WTC11 (cell line): ENCODE data around the gene NFIA. TPM values are rescaled to one million over a fixed set of nuclear protein-coding genes. Genes with fewer than 3 reads are reported as not detected.

Experiments
- ATAC-seq: fragments of 200-7000 bp; cut with Tn5 transposase; 2 replicates; pipeline ENCODE4 v1.10.0; 2021; ENCODE audit warnings: mild to moderate bottlenecking, moderate library complexity
- CTCF ChIA-PET: fragments of 300-600 bp; sonication (Branson Sonifier 250); formaldehyde crosslinking; loops from one replicate; lab custom pipeline; 2021; ENCODE audit warnings: antibody characterized with exemption; lab: Charles Lee
- POLR2A ChIA-PET: fragments of 350-600 bp; sonication (Branson Sonifier 250); formaldehyde crosslinking; loops from one replicate; lab custom pipeline; 2021; ENCODE audit warnings: antibody characterized with exemption; lab: Charles Lee
- DNase-seq: peaks from one replicate; pipeline ENCODE4 v3.0.0; 2021; ENCODE audit warnings: low spot score
- H3K27ac Mint-ChIP-seq: 2 replicates; pipeline ENCODE4 v1.8.0; 2021; ENCODE audit warnings: mixed read lengths
- H3K27me3 Mint-ChIP-seq: 2 replicates; pipeline ENCODE4 v1.8.0; 2021; ENCODE audit warnings: low read depth, mild to moderate bottlenecking, moderate library complexity, mixed read lengths
- H3K36me3 Mint-ChIP-seq: 2 replicates; pipeline ENCODE4 v1.8.0; 2021; ENCODE audit warnings: mixed read lengths
- H3K4me1 Mint-ChIP-seq: 2 replicates; pipeline ENCODE4 v1.8.0; 2022; ENCODE audit warnings: mixed read lengths
- H3K4me3 Mint-ChIP-seq: 2 replicates; pipeline ENCODE4 v1.8.0; 2021; ENCODE audit warnings: mild to moderate bottlenecking, moderate library complexity, mixed read lengths
- H3K9me3 Mint-ChIP-seq: 2 replicates; pipeline ENCODE4 v1.8.0; 2021; ENCODE audit warnings: mixed read lengths
- ELF4 ChIP-seq: sonication (generic); formaldehyde crosslinking; IDR thresholded peaks from 2 replicates; pipeline ENCODE4 v1.8.1; 2022; ENCODE audit warnings: low read depth, mild to moderate bottlenecking, moderate library complexity, missing genetic modification reagents
- FOXK1 ChIP-seq: sonication (generic); formaldehyde crosslinking; IDR thresholded peaks from 2 replicates; pipeline ENCODE4 v1.8.0; 2022; ENCODE audit warnings: mild to moderate bottlenecking, moderate library complexity, missing genetic modification reagents
- IRF2 ChIP-seq: sonication (generic); formaldehyde crosslinking; IDR thresholded peaks from 2 replicates; pipeline ENCODE4 v1.8.0; 2022; ENCODE audit warnings: low read depth, missing genetic modification reagents, borderline replicate concordance
- JAZF1 ChIP-seq: fragments of 250-450 bp; sonication (Bioruptor Pico); IDR thresholded peaks from 2 replicates; pipeline ENCODE4 v1.9.0; 2021; ENCODE audit warnings: moderate library complexity, mild to moderate bottlenecking, inconsistent platforms
- JUN ChIP-seq: sonication (generic); formaldehyde crosslinking; IDR thresholded peaks from 2 replicates; pipeline ENCODE4 v1.8.0; 2023; ENCODE audit warnings: mild to moderate bottlenecking, missing genetic modification reagents
- KAT7 ChIP-seq: sonication (generic); formaldehyde crosslinking; IDR thresholded peaks from 2 replicates; pipeline ENCODE4 v1.8.1; 2023; ENCODE audit warnings: missing genetic modification reagents, mild to moderate bottlenecking, borderline replicate concordance
- NFATC4 ChIP-seq: fragments of 250-450 bp; sonication (Bioruptor Pico); IDR thresholded peaks from 2 replicates; pipeline ENCODE4 v1.9.0; 2021; ENCODE audit warnings: mild to moderate bottlenecking
- NR3C1 ChIP-seq: sonication (generic); formaldehyde crosslinking; conservative IDR thresholded peaks from 2 replicates; pipeline ENCODE4 v1.8.1; 2023; ENCODE audit warnings: low read depth, mild to moderate bottlenecking, missing genetic modification reagents
- TCF7 ChIP-seq: sonication (generic); formaldehyde crosslinking; IDR thresholded peaks from 2 replicates; pipeline ENCODE4 v1.8.0; 2022; ENCODE audit warnings: mild to moderate bottlenecking, low read depth, missing genetic modification reagents, moderate library complexity
- TEAD4 ChIP-seq: sonication (generic); formaldehyde crosslinking; IDR thresholded peaks from 2 replicates; pipeline ENCODE4 v1.8.0; 2022; ENCODE audit warnings: mild to moderate bottlenecking, missing genetic modification reagents
- ZBTB21 ChIP-seq: sonication (generic); formaldehyde crosslinking; IDR thresholded peaks from 2 replicates; pipeline ENCODE4 v1.8.1; 2023; ENCODE audit warnings: mild to moderate bottlenecking, missing genetic modification reagents, borderline replicate concordance
- ZNF263 ChIP-seq: sonication (generic); formaldehyde crosslinking; IDR thresholded peaks from 2 replicates; pipeline ENCODE4 v1.8.1; 2022; ENCODE audit warnings: low read depth, mild to moderate bottlenecking, moderate library complexity, missing genetic modification reagents
- ZNF416 ChIP-seq: fragments of 250-450 bp; sonication (Bioruptor Pico); IDR thresholded peaks from 2 replicates; pipeline ENCODE4 v1.9.0; 2021; ENCODE audit warnings: mild to moderate bottlenecking, inconsistent platforms
- total RNA-seq: library from RNA; stranded (reverse); gene quantifications from 3 replicates; pipeline ENCODE4 v1.2.3, GENCODE V29; 2021
- TF ChIP-seq, protein P1 (sequence below): sonication (generic); formaldehyde crosslinking; IDR thresholded peaks from 2 replicates; pipeline ENCODE4 v1.8.0; 2023; ENCODE audit warnings: mild to moderate bottlenecking, missing genetic modification reagents
- TF ChIP-seq, protein P2 (sequence below): fragments of 200-600 bp; IDR thresholded peaks from 2 replicates; pipeline ENCODE4 v1.8.0; 2022; ENCODE audit warnings: antibody characterized with exemption
- TF ChIP-seq, protein P3 (sequence below): sonication (generic); formaldehyde crosslinking; IDR thresholded peaks from 2 replicates; pipeline ENCODE4 v1.8.1; 2022; ENCODE audit warnings: mild to moderate bottlenecking, missing genetic modification reagents, moderate library complexity, borderline replicate concordance
- TF ChIP-seq, protein P4 (sequence below): fragments of 250-450 bp; sonication (Bioruptor Pico); IDR thresholded peaks from 2 replicates; pipeline ENCODE4 v1.9.0; 2021; ENCODE audit warnings: mild to moderate bottlenecking
- TF ChIP-seq, protein P5 (sequence below): sonication (generic); formaldehyde crosslinking; IDR thresholded peaks from 2 replicates; pipeline ENCODE4 v1.8.1; 2022; ENCODE audit warnings: mild to moderate bottlenecking, moderate library complexity, missing genetic modification reagents
- TF ChIP-seq, protein P6 (sequence below): sonication (generic); formaldehyde crosslinking; IDR thresholded peaks from 2 replicates; pipeline ENCODE4 v1.8.1; 2022; ENCODE audit warnings: missing genetic modification reagents, borderline replicate concordance

NFIA gene
- total RNA-seq, 1 experiment from 2014 or later = 16.7 TPM

DNA sequence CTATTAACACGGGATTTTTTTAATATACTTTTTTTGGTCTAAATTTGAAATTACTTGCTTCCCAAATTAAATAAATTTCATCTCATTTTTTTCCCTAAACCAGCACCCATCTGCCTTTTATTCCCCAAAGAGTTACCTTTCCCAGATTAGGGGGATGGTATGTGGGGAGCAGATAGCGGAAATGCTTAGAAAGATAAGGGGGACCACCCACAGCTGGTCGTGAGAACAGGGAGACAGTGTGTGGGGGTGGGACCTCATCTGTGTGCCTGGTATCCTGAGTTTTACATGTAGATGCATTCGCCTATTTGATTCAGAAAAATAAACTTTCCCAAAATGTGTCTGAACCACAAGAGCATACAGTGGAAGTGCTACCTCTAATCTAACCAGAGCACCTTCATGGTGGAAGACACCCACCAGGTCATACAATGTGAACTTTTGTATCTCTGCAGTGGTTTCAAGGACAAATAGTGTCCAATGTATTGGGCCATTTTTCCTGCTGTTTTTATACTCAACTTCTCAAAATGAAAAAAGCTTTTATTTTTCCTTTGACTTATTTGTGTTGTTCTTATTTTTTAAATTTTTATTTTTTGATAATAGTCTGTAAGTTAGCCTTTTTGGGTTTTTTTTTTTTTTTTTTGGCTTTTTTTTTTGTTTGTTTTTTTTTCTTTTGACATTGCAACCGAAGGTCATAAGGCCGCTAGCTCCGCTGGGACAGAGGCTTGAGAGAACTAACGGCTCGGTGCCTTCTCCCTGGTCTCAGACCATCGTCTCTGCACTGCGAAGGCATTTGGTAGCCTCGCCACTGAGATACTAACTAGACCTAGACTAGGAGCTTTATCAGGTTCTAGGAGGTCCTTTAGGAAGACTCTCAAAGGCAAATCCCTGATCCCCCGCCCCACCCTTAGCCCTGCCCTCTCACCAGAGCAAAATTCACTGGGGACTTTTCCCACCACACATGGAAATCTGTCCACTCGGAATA is 379.3 kb downstream of the NFIA start:
- no peak for DNase-seq
- ChIA-PET POLR2A (no interaction called here), CTCF (interaction anchor here (0.6 to 2.3 kb wide), 3 partner anchors 173 to 412 kb away, joined by 3 to 8 read pairs (median 4); no protein-coding TSS in a partner anchor)
- no peaks in the 10 kb centered on the region for H3K9me3 Mint-ChIP-seq
- no peak for TF ChIP-seq KAT7 (CRISPR knock-in tag)
- no peak for TF ChIP-seq NR3C1 (CRISPR knock-in tag)
- no peak for TF ChIP-seq ZNF416 (CRISPR knock-in tag)
- TF ChIP-seq, protein P1, sequence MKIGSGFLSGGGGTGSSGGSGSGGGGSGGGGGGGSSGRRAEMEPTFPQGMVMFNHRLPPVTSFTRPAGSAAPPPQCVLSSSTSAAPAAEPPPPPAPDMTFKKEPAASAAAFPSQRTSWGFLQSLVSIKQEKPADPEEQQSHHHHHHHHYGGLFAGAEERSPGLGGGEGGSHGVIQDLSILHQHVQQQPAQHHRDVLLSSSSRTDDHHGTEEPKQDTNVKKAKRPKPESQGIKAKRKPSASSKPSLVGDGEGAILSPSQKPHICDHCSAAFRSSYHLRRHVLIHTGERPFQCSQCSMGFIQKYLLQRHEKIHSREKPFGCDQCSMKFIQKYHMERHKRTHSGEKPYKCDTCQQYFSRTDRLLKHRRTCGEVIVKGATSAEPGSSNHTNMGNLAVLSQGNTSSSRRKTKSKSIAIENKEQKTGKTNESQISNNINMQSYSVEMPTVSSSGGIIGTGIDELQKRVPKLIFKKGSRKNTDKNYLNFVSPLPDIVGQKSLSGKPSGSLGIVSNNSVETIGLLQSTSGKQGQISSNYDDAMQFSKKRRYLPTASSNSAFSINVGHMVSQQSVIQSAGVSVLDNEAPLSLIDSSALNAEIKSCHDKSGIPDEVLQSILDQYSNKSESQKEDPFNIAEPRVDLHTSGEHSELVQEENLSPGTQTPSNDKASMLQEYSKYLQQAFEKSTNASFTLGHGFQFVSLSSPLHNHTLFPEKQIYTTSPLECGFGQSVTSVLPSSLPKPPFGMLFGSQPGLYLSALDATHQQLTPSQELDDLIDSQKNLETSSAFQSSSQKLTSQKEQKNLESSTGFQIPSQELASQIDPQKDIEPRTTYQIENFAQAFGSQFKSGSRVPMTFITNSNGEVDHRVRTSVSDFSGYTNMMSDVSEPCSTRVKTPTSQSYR = no peak
- TF ChIP-seq, protein P2, sequence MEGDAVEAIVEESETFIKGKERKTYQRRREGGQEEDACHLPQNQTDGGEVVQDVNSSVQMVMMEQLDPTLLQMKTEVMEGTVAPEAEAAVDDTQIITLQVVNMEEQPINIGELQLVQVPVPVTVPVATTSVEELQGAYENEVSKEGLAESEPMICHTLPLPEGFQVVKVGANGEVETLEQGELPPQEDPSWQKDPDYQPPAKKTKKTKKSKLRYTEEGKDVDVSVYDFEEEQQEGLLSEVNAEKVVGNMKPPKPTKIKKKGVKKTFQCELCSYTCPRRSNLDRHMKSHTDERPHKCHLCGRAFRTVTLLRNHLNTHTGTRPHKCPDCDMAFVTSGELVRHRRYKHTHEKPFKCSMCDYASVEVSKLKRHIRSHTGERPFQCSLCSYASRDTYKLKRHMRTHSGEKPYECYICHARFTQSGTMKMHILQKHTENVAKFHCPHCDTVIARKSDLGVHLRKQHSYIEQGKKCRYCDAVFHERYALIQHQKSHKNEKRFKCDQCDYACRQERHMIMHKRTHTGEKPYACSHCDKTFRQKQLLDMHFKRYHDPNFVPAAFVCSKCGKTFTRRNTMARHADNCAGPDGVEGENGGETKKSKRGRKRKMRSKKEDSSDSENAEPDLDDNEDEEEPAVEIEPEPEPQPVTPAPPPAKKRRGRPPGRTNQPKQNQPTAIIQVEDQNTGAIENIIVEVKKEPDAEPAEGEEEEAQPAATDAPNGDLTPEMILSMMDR = no peak
- TF ChIP-seq JAZF1 (CRISPR knock-in tag) = no peak
- TF ChIP-seq, protein P3, sequence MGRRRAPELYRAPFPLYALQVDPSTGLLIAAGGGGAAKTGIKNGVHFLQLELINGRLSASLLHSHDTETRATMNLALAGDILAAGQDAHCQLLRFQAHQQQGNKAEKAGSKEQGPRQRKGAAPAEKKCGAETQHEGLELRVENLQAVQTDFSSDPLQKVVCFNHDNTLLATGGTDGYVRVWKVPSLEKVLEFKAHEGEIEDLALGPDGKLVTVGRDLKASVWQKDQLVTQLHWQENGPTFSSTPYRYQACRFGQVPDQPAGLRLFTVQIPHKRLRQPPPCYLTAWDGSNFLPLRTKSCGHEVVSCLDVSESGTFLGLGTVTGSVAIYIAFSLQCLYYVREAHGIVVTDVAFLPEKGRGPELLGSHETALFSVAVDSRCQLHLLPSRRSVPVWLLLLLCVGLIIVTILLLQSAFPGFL (CRISPR knock-in tag) = no peak
- TF ChIP-seq, protein P4, sequence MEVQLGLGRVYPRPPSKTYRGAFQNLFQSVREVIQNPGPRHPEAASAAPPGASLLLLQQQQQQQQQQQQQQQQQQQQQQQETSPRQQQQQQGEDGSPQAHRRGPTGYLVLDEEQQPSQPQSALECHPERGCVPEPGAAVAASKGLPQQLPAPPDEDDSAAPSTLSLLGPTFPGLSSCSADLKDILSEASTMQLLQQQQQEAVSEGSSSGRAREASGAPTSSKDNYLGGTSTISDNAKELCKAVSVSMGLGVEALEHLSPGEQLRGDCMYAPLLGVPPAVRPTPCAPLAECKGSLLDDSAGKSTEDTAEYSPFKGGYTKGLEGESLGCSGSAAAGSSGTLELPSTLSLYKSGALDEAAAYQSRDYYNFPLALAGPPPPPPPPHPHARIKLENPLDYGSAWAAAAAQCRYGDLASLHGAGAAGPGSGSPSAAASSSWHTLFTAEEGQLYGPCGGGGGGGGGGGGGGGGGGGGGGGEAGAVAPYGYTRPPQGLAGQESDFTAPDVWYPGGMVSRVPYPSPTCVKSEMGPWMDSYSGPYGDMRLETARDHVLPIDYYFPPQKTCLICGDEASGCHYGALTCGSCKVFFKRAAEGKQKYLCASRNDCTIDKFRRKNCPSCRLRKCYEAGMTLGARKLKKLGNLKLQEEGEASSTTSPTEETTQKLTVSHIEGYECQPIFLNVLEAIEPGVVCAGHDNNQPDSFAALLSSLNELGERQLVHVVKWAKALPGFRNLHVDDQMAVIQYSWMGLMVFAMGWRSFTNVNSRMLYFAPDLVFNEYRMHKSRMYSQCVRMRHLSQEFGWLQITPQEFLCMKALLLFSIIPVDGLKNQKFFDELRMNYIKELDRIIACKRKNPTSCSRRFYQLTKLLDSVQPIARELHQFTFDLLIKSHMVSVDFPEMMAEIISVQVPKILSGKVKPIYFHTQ = no peak
- TF ChIP-seq NFATC4 = no peak
- no peak for TF ChIP-seq JUN (CRISPR knock-in tag)
- H3K4me3 Mint-ChIP-seq = no peak overlapping the region
- no peaks in the 10 kb centered on the region for H3K36me3 Mint-ChIP-seq
- H3K27ac Mint-ChIP-seq = no peak overlapping the region
- H3K4me1 Mint-ChIP-seq = peaks cover 60% of the 10 kb centered on the region
- peaks cover 22% of the 10 kb centered on the region for H3K27me3 Mint-ChIP-seq
- peak; percentile 67 for ATAC-seq

DNA sequence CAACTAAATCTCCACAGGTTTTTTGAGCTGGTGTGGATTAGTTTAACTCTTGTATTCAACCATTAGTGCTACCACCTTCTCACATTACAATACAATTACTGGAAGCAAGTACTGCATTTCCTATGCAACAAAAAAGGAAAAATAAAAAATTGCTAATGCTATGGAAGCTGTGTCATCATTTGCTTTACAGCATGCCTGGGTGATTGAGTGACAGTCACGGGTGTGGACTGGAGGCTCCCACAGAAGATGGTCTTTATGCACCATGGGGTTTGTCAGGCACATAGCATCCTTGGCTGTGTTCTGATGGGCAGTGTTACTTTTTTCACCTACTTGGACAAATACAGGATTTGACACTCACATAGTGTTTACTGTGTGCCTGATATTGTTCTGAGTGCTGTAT is 380.3 kb downstream of the NFIA start:
- ATAC-seq (no peak; the same call in 1 of the 2 replicates), DNase-seq (no peak)
- no peak overlapping the region for H3K4me3 Mint-ChIP-seq
- H3K36me3 Mint-ChIP-seq = no peaks in the 10 kb centered on the region
- H3K27ac Mint-ChIP-seq = no peak overlapping the region
- H3K27me3 Mint-ChIP-seq = peaks cover 28% of the 10 kb centered on the region
- no peaks in the 10 kb centered on the region for H3K9me3 Mint-ChIP-seq
- ChIA-PET CTCF (interaction anchor here (0.6 to 2.3 kb wide), 5 partner anchors 10 to 413 kb away, joined by 3 to 8 read pairs (median 4); no protein-coding TSS in a partner anchor), POLR2A (interaction anchor here (0.7 kb wide), 1 partner anchor 385 kb away, joined by 3 read pairs; no protein-coding TSS in a partner anchor)
- peaks cover 52% of the 10 kb centered on the region for H3K4me1 Mint-ChIP-seq
- no peak for TF ChIP-seq TCF7 (CRISPR knock-in tag)
- TF ChIP-seq, protein P5, sequence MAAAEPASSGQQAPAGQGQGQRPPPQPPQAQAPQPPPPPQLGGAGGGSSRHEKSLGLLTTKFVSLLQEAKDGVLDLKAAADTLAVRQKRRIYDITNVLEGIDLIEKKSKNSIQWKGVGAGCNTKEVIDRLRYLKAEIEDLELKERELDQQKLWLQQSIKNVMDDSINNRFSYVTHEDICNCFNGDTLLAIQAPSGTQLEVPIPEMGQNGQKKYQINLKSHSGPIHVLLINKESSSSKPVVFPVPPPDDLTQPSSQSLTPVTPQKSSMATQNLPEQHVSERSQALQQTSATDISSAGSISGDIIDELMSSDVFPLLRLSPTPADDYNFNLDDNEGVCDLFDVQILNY (CRISPR knock-in tag) = no peak
- no peak for TF ChIP-seq FOXK1 (CRISPR knock-in tag)
- no peak for TF ChIP-seq ZNF263
- TF ChIP-seq, protein P1 = no peak
- no peak for TF ChIP-seq ELF4 (CRISPR knock-in tag)
- TF ChIP-seq ZBTB21 = no peak
- no peak for TF ChIP-seq IRF2 (CRISPR knock-in tag)
- TF ChIP-seq TEAD4 (CRISPR knock-in tag) = no peak
- TF ChIP-seq, protein P6, sequence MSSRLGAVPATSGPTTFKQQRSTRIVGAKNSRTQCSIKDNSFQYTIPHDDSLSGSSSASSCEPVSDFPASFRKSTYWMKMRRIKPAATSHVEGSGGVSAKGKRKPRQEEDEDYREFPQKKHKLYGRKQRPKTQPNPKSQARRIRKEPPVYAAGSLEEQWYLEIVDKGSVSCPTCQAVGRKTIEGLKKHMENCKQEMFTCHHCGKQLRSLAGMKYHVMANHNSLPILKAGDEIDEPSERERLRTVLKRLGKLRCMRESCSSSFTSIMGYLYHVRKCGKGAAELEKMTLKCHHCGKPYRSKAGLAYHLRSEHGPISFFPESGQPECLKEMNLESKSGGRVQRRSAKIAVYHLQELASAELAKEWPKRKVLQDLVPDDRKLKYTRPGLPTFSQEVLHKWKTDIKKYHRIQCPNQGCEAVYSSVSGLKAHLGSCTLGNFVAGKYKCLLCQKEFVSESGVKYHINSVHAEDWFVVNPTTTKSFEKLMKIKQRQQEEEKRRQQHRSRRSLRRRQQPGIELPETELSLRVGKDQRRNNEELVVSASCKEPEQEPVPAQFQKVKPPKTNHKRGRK (CRISPR knock-in tag) = no peak
